GM06990 (cell line): ENCODE data around the gene CBR1.

Experiments used
- DNase-seq: peaks from one replicate; pipeline ENCODE4 v3.0.0-alpha.2; 2011; ENCODE audit not compliant: insufficient read length; ENCODE audit errors: extremely low read depth
- H3K27me3 ChIP-seq: replicated peaks from 2 replicates; pipeline ENCODE4 v1.6.0; 2011; ENCODE audit warnings: low read length; ENCODE audit not compliant: control insufficient read depth, insufficient read depth
- H3K36me3 ChIP-seq: 2 replicates; pipeline ENCODE4 v1.5.1; 2011; ENCODE audit warnings: low read length; ENCODE audit not compliant: control insufficient read depth, insufficient read depth
- H3K4me3 ChIP-seq: replicated peaks from 2 replicates; pipeline ENCODE4 v1.5.1; 2011; ENCODE audit warnings: low read depth, mild to moderate bottlenecking, control low read depth, low read length
- CTCF ChIP-seq: IDR thresholded peaks from 2 replicates; pipeline ENCODE4 v1.5.1; 2011; ENCODE audit warnings: low read length, control low read depth, mild to moderate bottlenecking, inconsistent platforms; ENCODE audit not compliant: insufficient read depth, poor library complexity, severe bottlenecking

CBR1 gene

GRCh38 chr21:36069713-36070583 lies at the start of gene CBR1:
CBR1 (plus strand) TSS chr21:36070024; CDS start chr21:36070116, 92 bp downstream.
- no peaks in the 10 kb centered on the region for H3K27me3 ChIP-seq
- no peaks in the 10 kb centered on the region; the same call in 1 of the 2 replicates for H3K36me3 ChIP-seq
- H3K4me3 ChIP-seq: peak within 1 kb of the TSS; percentile 84
- no peak for TF ChIP-seq CTCF
- DNase-seq: peak; percentile 93

GRCh38 chr21:36021251-36021837 lies 48.5 kb upstream of the CBR1 start:
- no peak for DNase-seq
- H3K27me3 ChIP-seq: no peaks in the 10 kb centered on the region; the same call in 1 of the 2 replicates
- H3K4me3 ChIP-seq: no peak overlapping the region
- no peaks in the 10 kb centered on the region for H3K36me3 ChIP-seq
- no peak for TF ChIP-seq CTCF

GRCh38 chr21:36022427-36023091 lies 47.3 kb upstream of the CBR1 start:
- no peaks in the 10 kb centered on the region for H3K36me3 ChIP-seq
- H3K4me3 ChIP-seq: no peak overlapping the region
- no peaks in the 10 kb centered on the region; the same call in 1 of the 2 replicates for H3K27me3 ChIP-seq
- no peak for DNase-seq
- no peak for TF ChIP-seq CTCF

GRCh38 chr21:36023092-36023480 lies 46.7 kb upstream of the CBR1 start:
- H3K36me3 ChIP-seq: no peaks in the 10 kb centered on the region
- H3K27me3 ChIP-seq: no peaks in the 10 kb centered on the region; the same call in 1 of the 2 replicates

GRCh38 chr21:36024782-36025181 lies 45.0 kb upstream of the CBR1 start:
- DNase-seq: no peak
- Histone ChIP-seq H3K36me3 (no peaks in the 10 kb centered on the region), H3K27me3 (no peaks in the 10 kb centered on the region; the same call in 1 of the 2 replicates), H3K4me3 (no peak overlapping the region)
- TF ChIP-seq CTCF: no peak

More at GRCh38 chr21:36023092-36023480, 46.7 kb upstream of the CBR1 start:
- H3K4me3 ChIP-seq: no peak overlapping the region
- TF ChIP-seq CTCF: no peak
- DNase-seq: no peak
